Measurements from ENCODE around the gene WNT3A.

DNA sequence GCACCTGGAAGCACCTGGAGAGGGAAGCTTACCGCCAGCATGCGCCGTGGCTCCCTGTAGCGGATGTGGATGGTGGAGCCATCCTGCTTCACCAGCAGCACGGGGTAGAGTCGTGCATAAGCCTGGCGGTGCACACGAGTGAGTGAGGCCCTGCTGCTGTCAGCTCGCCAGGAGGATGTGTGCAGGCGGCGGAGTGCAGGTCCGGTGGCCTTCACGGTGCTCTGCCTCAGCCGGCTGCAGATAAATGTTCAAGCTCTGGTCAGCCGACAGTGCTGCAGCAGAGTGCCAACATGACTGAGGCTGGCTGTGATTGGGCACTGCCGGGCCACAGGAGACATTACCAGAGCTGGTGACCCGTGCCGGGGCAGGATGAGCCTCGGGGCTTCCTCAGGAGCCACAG, 100.8 kb downstream of the WNT3A start:
- TF ChIP-seq, protein P1, sequence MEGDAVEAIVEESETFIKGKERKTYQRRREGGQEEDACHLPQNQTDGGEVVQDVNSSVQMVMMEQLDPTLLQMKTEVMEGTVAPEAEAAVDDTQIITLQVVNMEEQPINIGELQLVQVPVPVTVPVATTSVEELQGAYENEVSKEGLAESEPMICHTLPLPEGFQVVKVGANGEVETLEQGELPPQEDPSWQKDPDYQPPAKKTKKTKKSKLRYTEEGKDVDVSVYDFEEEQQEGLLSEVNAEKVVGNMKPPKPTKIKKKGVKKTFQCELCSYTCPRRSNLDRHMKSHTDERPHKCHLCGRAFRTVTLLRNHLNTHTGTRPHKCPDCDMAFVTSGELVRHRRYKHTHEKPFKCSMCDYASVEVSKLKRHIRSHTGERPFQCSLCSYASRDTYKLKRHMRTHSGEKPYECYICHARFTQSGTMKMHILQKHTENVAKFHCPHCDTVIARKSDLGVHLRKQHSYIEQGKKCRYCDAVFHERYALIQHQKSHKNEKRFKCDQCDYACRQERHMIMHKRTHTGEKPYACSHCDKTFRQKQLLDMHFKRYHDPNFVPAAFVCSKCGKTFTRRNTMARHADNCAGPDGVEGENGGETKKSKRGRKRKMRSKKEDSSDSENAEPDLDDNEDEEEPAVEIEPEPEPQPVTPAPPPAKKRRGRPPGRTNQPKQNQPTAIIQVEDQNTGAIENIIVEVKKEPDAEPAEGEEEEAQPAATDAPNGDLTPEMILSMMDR (IDR thresholded peaks at IDR 0.05), result no peak
- no peak for TF ChIP-seq POLR2AphosphoS5 (IDR thresholded peaks at IDR 0.05)

Data from upper lobe of left lung (tissue), 4 donors.